Kidney epithelial cell (primary cell): ENCODE data around the gene USP8. TPM values are rescaled to one million over a fixed set of nuclear protein-coding genes. Genes with fewer than 3 reads are reported as not detected.

Experiments used
- DNase-seq: peaks from one replicate; pipeline ENCODE4 v3.0.0-alpha.2; 2010; ENCODE audit warnings: low read depth
- H3K27me3 ChIP-seq: 2 replicates; pipeline ENCODE4 v1.6.0; 2011; ENCODE audit warnings: low read length; ENCODE audit not compliant: control insufficient read depth, insufficient read depth
- H3K36me3 ChIP-seq: 2 replicates; pipeline ENCODE4 v1.5.1; 2011; ENCODE audit warnings: low read length; ENCODE audit not compliant: control insufficient read depth, insufficient read depth
- H3K4me3 ChIP-seq: 2 replicates; pipeline ENCODE4 v1.5.1; 2011; ENCODE audit warnings: low read depth, mild to moderate bottlenecking, control low read depth, low read length
- CTCF ChIP-seq: IDR thresholded peaks from 2 replicates; pipeline ENCODE4 v1.5.1; 2011; ENCODE audit warnings: mild to moderate bottlenecking, moderate library complexity, low read length, control low read depth, inconsistent platforms; ENCODE audit not compliant: insufficient read depth, poor library complexity, severe bottlenecking
- total RNA-seq: library from RNA; depleted of rRNA; stranded (reverse); fragments of >200 nt; gene quantifications from 2 replicates; pipeline ENCODE4 v1.2.3, GENCODE V29; 2015

The USP8 gene
- total RNA-seq, 1 donor from 2014 or later = 55.1 TPM

- no peaks in the 10 kb centered on the region for H3K36me3 ChIP-seq
- no peak for TF ChIP-seq CTCF
- no peaks in the 10 kb centered on the region for H3K27me3 ChIP-seq
- DNase-seq = no peak
- H3K4me3 ChIP-seq = no peak overlapping the region
Measured at GRCh38 chr15:50506121-50506520, 81.9 kb downstream of the USP8 start.

GRCh38 chr15:50513001-50513400 lies 88.8 kb downstream of the USP8 start:
- Histone ChIP-seq H3K36me3 (no peaks in the 10 kb centered on the region), H3K27me3 (no peaks in the 10 kb centered on the region), H3K4me3 (no peak overlapping the region)
- no peak for DNase-seq
- TF ChIP-seq CTCF = no peak

GRCh38 chr15:50519740-50520425 lies 95.7 kb downstream of the USP8 start:
- Histone ChIP-seq H3K36me3 (no peaks in the 10 kb centered on the region), H3K4me3 (no peak overlapping the region), H3K27me3 (no peaks in the 10 kb centered on the region)
- no peak for TF ChIP-seq CTCF
- DNase-seq = no peak

GRCh38 chr15:50523851-50524251 lies 99.6 kb downstream of the USP8 start:
- H3K4me3 ChIP-seq = no peak overlapping the region
- H3K36me3 ChIP-seq = no peaks in the 10 kb centered on the region
- no peak for TF ChIP-seq CTCF
- DNase-seq = no peak
- H3K27me3 ChIP-seq = no peaks in the 10 kb centered on the region

- Histone ChIP-seq H3K36me3 (no peaks in the 10 kb centered on the region), H3K27me3 (no peaks in the 10 kb centered on the region), H3K4me3 (no peak overlapping the region)
- TF ChIP-seq CTCF = no peak
- no peak for DNase-seq
Measured at GRCh38 chr15:50531163-50531562, 107.0 kb downstream of the USP8 start.

- no peak for DNase-seq
- no peak overlapping the region for H3K4me3 ChIP-seq
- H3K27me3 ChIP-seq = no peaks in the 10 kb centered on the region
- no peaks in the 10 kb centered on the region for H3K36me3 ChIP-seq
- TF ChIP-seq CTCF = no peak
Measured at GRCh38 chr15:50531766-50532165, 107.6 kb downstream of the USP8 start.
